DMS153 (cell line): Measurements from ENCODE around the gene DDN.

Experiments
- DNase-seq: peaks from one replicate; lab custom pipeline; 2025; lab: John Stamatoyannopoulos, UW

Gene DDN

DNA sequence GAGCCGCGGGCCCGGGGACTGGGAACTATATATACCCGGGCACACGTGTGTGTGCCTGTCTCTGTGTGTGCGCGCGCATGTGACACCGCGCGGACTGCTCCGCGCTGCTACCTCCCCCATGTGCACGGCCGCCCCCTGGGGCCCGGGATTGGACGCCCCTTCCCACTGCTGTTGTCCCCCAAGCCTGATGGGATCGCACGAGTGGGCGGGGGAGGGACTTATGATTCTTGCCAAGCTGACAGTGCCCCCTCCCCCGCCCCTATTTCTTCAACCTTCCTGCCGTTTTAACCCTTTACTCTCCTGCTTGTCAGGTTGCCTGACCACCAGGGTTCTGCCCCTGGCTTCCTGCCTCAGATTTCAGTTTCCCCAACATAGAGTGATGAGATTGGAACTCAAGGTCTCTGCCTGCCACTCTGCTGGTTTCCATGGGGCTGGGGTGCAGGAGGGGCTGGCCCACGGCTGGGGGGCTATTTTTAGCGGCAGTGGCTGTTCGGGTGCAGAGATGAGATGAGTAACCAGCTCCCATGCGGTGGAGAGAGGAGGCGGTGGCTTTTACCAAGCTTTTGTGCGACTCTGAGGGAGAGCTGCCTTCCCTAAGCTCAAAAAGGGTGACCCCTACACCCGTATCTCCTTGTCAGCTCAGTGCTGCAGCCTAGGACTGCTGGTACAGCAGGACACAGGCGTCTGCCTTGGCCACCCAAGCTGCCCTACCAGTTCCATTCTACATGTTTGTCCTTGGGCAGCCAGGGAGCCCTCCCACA is at the start of gene DDN:
TSS of gene DDN (minus strand) at position 5 of the 761 bp plus-strand sequence. CDS start 88 bp downstream, outside the sequence.
- DNase-seq = no peak

DNA sequence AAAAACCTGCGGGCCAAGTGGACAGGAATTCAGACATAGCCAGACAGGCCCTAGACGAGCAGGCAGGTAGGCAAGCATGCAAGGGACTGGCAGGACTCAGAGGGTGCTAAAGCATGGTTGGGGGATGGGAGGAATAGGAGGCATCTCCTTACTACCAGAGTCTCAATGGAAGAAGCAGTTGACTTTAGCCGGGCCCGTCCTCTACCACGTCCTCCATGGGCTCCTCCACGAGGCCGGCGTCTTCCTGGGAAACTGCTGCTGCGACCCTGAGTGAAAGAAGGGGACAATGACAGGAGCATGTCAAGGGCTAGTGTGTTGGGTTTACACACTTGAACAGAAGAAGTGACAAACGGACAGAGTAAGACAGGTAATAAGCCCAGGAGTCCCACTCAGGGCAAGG is 49.8 kb upstream of the DDN start:
- no peak for DNase-seq

DNA sequence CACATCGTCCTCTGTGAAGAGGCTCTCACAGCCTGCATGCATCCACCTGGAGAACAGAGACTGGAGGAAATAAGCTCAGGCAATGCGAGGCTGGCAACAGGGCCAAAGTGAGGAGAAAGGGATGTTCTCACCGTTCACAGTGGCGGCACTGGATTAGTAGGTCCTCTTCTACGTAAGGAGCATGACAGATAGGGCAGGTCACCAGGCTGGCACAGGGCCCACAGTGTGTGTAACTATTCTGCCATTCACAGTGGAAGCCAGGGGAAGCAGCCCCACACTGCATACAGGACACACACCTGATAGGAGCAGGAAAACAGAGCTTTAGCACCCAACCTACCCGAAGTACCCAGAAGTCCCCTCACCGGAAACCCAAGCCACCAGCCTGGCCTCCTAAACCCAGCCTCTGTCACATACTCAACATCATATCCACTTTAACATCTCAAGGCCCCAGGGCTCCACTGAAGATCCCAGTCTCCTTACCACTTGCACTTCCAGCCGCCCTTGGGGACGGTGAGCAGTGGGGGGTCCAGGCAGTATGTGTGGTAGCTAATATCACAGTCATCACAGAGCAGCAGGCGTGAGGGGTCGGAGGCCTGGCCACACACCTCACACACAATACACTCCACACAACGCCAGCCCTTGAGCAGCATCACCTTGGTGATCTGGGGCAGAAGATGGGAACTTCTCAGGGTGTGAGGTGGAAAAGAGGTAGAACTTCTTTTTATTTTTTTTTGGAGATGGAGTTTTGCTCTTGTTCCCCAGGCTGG is 47.1 kb upstream of the DDN start:
- no peak for DNase-seq

GRCh38 chr12:49044660-49045059 is 45.5 kb upstream of the DDN start:
- no peak for DNase-seq

DNA sequence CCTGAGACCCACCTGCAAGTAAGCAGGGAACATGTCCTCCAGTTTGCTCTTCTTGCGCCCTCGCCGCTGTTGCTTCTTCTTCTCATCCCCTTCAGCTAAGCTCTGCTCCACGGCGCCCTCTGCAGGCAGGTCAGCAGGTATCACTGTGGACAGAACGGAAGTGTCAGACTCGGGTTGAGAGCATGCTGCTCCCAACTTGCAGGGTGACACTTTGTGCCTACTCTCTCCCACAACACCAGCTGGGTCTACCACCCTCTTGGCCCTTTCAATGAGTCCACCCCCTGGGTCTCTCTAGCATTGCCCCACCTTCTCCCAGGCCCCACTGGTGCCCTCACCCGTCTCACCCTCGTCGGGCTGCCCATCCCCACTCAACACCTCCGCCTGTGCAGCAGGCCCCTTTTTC is 44.7 kb upstream of the DDN start:
- DNase-seq = peak; percentile 1

GRCh38 chr12:49043241-49043640 is 44.1 kb upstream of the DDN start:
- no peak for DNase-seq

DNA sequence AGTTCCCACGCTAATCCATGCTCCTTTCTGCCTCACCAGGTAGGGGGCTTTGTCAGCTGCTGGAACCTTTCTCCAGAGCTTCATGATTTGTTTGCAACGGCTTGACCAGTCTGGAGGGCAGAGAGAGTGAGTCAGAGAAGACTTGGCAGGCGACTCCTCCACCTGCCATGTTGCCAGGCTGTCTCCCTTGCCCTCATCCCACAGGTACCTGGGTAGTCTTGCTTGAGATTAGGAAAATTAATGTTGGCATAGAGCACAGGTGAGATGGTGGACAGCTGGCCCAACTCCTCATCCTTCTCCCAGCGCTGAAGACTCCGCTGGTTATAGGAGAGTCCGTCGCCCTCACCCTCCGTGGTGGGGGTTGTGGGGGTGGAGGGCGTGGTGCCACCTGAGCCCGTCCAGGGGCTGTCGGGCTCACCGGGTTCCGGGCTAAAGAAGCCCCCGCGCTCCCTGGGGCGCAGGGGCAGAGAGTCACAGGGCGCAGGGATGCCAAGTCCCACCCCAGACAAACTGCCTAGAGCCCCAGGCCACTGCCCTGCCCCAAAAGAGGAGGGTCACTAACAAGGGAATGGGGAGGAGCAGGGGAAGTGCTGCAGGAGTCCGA is 42.8 kb upstream of the DDN start:
- DNase-seq = no peak

- DNase-seq = no peak
Observed at GRCh38 chr12:49041036-49041880, 42.1 kb upstream of the DDN start.

- DNase-seq = no peak
Observed at GRCh38 chr12:49040364-49040855, 41.2 kb upstream of the DDN start.

GRCh38 chr12:49039421-49040363 is 40.5 kb upstream of the DDN start:
- DNase-seq = no peak

DNA sequence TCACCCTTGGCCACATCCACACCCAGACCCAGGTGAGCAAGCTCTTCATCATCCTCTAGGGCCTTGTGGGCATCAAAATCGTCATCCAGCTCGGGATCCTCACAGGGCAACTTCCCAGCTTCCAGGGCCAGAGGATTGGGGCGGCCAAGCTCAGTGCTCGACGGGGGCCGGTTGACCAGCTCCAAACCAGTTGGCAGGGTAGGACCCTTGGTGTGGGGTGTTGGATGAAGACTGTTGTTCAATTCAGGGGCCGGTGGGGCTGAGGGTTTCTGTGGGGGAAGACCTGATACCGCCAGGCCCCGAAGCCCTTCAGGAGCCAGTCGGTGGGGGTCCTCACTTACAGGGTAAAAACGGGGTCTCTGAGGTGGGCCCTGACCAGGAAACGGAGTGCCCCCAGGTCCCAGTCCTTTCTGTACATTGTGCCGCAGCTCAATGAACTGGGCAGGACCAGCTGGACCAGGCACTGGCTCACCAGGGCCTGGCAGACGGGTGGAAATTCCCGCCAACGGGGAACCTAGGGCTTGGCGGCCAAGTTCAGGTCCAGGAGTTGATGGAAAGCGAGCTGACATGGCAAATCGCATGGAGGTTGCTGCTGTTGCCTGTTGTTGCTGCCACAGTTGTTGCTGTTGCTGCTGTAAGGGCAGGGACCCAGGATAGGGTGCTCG is 39.2 kb upstream of the DDN start:
- no peak for DNase-seq

DNA sequence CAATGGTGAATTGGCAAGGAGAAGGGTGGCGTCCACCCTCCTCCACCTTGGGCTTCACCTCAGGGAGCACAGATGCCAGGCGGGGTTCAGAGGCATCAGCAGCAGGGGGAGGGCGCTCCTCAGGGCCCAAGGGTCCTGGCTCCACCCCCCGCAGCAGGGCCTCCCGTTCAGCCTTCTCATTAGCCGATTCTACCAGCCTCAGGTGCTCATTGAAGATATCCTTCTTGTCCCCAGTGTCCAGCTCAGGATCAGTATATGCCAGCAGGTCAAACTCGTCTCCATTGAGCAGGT is 38.7 kb upstream of the DDN start:
- no peak for DNase-seq

DNA sequence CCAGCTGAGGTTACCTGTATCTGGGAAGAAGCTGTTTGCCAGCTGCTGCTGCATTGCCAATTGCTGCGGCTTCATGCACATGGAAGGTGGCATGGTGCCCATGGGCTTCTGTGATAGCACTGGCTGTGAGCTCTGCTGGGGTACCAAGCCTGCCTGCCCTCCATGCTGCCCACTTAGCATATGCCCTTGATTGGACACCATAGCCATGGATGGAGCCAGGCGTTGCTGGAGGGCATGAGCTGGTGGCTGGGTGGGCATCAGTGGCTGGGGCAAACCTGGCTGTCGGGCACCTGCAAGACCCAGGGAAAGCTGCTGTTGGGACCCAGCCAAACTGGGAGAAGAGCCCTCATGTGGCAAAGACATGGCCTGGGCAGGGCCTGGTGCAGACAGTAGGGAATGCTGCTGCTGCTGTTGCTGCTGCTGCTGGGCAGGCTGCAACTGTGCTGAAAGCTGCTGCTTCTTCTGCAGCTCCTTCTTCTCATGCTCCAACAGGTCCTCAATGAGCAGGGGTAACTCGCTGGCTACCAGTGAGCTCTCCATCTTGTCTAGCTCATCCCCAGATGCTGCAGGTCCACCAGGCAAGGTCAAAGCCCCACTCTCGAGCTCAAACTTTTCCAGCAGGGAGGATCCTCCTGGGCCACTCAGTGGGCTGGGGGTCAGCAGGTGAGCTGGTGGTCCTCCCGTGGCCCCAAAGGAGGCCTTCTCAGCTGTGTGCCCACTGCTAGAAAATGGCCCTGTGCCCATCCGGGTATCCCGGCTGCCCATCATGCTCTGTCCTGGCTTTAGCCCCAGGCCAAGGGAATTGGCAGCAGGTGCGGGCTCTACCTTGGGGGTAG is 38.2 kb upstream of the DDN start:
- DNase-seq = no peak

GRCh38 chr12:49036029-49036428 is 36.9 kb upstream of the DDN start:
- DNase-seq = no peak

DNA sequence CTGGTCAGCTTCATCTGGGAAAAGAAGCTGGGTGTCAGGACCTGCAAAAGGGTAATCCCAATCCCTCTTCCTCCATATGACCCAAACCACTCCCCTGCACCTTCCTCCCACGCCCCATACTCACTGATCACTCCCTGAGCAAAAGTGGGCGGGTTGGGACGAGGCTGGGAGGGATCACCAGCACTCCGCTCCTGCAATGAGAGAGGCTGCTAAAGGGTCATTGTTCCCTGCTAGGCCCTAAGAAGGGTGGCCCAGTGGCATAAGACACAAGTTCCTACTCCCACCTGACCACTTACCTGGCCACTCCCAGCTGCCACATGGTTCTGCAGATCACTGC is 35.1 kb upstream of the DDN start:
- DNase-seq = no peak

DNA sequence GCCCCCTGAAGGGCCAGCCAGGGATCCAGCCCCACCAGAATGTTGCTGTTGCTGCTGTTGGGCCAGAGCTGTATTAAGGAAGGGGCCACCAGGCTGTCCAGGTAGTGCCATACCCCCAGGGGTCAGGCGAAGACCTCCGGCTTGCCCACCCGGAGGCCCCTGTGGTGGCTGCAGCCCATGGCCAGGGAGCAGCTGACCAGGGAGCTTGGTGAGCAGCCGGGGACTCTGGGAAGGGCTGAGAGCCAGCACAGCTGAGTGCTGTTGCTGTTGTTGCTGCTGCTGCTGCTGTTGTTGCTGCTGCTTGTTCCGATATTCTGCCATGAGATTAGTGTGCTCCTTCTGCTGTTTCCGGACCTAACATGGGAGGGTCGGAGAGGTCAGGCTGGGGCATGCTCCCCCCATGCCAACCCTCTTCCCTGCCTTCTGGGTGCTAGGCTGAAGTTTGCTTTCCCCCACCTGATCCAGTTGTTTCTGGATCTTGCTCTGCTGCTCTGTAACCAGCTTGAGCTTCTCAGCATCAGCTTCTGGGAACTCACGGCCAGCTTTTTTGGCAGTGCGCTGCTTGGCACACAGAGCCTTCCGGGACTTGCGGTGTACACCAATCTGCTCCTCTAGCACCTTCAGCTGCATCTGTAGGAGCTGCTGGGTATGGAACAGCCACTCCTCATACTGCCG is 34.6 kb upstream of the DDN start:
- DNase-seq = no peak

GRCh38 chr12:49032679-49033447 is 33.7 kb upstream of the DDN start:
- DNase-seq = no peak

- DNase-seq = no peak
Observed at GRCh38 chr12:49032276-49032675, 33.1 kb upstream of the DDN start.
